HG03378 (cell line): ENCODE data around the gene CCNI.
A peak's percentile ranks its signal among the peaks of the same experiment; 100 is the strongest.
"Not testable (repeated sequence)": the region's sequence is repeated elsewhere in the genome, so short reads cannot be mapped to it uniquely, and the experiment has no call there.

Source experiments
- ATAC-seq: cut with Tn5 transposase; IDR thresholded peaks from one replicate; pipeline ENCODE4 v1.9.1; 2021; ENCODE audit warnings: mild to moderate bottlenecking, moderate library complexity; ENCODE audit not compliant: unreplicated experiment

Gene CCNI

DNA sequence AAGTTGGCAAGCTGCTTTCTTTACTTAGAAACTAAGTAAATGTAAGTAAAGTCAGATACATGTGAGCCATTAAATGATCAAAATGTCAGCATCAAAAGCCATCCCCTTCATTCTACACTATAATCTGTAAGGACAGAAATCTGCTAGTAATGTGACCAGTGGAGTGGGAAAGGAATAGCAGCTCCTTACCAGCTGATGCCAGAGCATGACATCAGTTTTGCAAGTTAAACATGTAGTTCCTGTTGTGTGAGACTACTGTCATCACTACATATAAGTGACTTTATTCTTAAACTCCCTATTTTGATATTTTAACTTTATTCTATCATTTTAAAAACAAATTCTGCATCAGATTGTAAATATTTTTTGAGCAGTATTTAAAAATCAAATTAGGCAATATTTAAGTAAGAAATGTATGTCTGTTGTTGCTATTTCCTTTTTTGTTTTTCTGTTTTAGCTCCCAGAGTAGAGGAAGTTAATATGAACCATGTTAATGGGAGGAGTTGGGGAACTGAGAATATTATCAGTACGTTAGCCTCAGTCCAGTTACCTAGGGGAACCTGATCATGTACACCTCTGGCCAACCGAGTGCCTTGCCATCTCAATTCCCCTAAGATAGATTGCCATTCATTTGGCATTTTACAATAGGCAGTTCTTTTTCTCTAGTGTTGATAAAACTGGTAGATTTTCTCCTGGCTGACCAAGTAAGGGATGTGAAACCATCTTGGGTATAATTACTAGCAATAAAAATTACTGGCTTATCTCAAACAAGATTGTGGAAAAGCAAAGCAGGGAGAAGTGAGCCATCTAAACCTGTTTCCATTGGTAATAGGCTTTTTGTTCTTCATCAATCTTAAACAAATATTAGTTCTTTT, 34.7 kb downstream of the CCNI start:
- ATAC-seq, result no peak

DNA sequence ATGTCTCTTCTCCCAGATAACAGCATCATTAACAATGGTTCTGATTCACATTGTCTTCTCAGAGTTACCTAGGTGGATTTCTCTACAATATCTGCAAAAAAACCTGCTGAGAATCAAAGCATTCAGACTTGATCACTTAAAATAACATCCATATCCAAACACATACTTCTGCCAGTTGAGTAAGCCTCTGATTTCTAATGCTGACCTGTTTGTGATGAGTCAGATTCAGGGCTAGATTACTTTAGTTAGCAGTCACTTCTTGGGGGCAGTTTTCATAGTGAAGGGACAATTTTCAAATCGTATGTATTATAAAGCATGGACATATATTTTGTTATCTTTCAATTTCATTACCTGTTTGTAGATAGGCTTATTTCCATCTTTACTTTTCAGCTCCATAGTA, 35.5 kb downstream of the CCNI start:
- ATAC-seq, result no peak

DNA sequence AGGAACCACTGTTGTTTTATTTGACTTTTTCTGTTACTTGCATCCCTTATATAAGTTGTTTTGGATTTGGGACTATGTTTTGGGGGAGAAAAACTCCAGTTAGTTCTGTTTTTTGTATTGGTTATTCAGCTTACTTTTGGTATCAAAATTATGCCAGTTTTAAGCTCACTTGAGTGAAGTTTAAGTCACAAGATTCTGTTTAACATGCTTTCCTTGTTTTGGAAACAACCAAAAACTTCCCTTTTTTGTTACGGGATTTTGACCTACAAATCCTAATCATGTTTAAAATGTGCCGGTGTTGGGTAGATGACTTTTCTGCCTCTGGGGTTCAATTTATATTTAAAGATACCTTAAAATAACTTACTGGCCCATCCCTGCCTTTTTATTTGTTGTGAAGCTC, 36.0 kb downstream of the CCNI start:
- no peak for ATAC-seq

DNA sequence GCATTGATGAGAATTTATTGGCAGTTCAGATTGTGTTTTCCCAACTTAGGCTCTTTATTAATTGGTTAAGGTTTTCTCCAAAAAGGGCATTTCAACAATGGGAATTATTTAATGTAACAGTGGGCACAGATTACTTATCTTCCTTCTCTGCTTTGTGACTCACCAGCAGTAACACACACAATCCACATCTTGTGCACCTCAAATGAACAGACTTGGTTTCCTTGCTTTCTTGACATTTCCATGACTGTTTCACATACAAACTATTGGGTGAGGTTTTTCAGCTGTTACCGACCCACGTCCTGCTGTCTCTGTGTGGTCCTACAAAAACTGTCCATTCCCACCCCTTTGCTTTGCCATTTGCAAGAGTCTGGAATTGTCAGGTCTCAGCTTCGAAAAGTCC, 38.1 kb downstream of the CCNI start:
- no peak for ATAC-seq

DNA sequence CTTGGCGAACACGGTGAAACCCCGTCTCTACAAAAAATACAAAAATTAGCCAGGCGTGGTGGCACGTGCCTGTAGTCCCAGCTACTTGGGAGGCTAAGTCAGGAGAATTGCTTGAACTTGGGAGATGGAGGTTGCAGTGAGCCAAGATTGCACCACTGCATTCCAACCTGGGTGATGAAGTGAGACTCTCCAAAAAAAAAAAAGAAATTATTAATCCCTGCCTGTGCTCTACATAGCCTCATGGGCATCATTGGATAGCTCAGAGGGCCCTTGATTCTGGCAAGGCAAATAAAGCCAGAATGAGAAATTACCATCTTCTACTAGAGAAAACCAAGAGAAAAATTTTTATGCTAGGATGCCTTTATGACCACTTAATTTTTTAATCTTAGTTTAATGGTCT, 38.6 kb downstream of the CCNI start:
- ATAC-seq, result not testable (repeated sequence)

DNA sequence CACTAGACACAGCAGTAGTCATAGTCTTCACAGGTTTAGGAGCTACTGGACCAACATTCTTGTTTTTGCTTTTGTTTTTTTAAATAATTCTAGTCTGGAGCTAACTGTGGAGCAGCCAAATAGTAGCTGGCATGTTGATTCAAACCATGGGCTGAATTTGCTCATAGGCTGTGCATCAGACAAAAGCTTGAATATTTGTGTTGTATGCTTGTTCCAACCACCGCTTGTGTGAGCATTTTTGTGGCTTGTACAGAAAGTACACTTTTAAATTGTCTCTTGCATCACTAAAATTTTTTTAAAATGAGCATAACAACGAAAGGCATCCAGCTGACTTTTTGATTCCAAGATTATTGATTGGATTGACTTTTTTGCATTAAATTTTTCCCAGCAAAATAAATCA, 39.6 kb downstream of the CCNI start:
- no peak for ATAC-seq

DNA sequence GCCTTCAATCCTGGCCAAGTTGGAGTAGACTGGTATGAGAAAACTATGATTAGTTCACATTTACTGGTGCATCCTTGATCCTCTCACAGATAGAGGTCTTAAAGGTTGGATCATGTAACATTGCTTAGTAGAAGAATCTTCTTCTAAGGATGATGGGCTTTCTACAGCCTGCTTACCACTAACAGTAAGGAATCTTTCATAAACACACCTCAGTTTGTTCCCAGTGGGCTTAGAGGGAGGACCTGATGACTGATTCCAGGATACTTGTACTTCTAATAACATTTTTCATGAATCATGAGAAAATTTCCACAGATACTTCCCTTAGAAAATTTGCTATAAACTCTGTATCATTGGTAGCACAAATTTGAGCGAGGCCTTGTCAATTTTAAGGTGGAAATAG, 40.6 kb downstream of the CCNI start:
- no peak for ATAC-seq

DNA sequence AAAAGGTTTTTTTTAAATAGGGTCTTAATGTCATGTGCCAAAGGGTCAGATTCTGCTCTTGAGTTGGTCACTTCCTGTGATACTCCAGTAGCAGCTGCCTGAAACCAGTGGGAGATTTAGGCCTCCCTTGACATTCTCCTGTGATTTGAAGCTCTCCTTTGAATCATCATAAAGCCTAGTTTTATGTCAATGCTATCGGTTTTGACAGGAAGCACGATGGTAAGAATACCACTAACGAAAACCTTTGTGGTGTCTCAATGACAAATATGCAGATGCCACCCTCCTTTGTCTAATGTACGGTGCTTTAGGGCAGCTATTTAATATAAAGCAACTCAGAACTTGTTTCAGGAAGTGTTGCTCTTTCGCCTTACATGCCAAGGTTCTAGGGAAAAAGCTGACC, 44.2 kb downstream of the CCNI start:
- no peak for ATAC-seq

DNA sequence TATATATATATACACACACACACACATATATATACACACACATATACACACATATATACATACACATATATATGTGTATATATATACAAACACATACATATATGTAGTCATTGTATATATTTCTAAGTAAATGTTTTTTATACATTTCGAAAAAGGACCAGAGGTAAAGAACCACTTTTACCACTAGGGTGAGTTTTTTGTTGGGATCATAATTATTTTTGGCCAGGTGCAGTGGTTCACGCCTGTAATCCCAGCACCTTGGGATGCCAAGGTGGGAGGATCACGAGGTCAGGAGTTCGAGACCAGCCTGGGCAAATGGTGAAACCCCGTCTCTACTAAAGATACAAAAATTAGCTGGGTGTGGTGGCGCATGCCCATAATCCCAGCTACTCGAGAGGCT, 46.0 kb downstream of the CCNI start:
- ATAC-seq, result not testable (repeated sequence)

DNA sequence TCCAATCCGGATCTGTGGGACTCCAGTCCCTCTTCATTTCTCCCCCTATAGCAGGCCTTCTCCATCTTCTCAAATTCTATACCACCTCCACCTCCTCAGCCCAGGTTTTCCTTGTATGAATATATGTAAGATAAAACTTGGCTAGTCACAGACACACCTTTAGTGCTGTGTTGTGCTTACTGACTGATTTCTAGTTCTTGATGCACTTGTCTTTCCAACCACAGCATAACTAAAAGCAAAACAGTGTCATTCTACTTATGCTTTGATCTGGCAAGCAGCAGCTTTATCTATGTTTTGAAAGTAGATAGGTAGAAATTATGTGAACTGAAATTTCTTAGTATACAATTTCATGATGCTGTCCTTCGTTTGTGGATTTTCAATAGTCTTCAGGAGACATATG, 47.5 kb downstream of the CCNI start:
- ATAC-seq, result no peak

DNA sequence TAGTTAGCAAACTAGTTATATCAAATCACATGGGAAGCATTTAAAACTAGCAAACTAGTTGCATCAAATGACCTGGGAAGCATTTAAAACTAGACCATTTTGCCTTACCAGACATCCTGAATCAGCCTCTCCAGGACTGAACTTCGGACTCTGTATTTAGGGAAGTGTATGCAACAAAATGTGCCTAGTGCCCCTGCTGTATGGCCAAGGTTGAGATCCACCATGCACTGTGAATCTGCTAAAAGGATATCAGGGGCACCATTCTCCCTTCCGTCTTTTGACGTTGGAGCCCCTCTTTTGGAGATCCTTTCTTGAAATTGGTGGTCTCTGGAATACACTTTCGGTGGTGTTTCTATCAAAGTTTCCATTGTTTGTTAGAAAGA, 49.5 kb downstream of the CCNI start:
- ATAC-seq, result no peak

DNA sequence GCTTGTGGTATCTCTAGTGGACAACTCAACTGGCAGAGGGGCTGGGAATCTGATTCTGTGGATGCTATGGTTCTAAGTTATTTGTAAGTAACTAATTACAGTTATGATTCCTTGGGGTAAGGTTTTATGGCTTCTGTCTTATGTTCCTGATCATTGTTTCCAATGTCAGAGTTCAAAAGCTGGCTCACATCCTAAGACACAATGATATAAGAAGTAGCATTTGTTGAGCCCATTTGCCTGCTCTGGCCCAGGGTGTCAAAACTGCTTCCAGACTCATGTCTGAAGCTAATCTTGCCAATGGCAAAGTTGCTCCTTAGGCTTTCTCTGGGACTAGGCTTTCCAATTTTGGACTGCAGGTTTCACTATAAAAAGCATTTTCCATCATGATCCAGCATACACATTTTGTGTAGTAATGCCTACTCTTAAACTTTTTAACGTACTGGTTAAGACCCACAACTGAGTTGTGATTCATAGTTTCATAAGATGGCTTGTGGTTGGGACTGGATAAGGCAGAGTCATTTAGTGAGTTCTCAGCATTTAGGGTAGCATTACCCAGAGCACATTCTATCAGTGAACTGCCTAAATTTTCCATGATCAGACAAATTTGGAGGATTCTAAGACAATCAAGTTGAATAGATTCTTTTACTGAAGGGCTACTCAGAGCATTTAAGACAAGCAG, 50.0 kb downstream of the CCNI start:
- ATAC-seq, result peak; percentile 95

DNA sequence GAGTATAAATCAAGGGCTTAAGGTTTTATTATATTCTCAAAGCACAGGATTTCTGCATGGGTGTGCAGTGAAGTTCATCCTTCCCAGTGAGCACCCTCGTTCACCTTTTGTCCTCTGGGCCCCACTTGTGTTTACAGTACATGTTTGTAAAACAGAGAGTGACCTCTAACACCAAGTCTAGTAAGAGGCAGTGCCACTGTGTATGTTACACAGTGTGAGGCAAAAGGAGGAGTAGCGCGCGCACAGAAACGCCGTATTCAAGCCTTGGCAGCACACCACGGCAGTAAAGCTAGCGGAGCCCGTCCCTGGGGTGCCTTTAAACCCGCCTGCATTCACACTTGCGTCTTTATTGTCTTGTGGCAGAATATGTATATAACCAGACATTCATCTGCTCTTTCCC, 51.9 kb downstream of the CCNI start:
- no peak for ATAC-seq

DNA sequence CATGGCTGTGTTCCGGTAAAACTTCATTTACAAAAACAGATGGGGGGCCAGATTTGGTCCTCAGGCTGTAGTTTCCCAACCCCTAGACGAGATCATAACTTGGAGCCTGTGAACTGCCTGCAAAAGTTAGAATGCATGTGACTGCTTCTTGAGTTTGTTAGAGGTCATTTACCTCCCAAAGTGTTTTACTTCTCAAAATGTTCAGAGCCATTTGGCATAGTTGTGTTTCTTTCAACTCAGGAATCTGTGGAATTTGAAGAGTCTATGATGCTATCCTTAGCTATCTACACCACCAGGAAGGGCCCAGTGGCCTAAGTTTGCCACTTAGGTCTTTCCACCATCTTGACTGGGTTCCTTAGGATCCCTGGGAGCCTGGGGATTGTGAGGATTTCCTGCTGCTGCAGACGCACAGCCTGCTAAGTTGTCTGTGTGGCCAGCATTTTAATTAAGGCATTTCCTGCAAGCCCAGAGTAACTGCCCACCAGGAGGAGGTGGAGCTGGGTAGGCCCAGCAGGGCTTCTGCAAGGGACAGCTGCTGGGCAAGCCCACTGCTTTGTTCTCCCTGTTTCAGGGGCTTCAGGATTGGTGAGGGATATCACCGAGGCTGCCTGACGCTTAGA, 53.1 kb downstream of the CCNI start:
- no peak for ATAC-seq

DNA sequence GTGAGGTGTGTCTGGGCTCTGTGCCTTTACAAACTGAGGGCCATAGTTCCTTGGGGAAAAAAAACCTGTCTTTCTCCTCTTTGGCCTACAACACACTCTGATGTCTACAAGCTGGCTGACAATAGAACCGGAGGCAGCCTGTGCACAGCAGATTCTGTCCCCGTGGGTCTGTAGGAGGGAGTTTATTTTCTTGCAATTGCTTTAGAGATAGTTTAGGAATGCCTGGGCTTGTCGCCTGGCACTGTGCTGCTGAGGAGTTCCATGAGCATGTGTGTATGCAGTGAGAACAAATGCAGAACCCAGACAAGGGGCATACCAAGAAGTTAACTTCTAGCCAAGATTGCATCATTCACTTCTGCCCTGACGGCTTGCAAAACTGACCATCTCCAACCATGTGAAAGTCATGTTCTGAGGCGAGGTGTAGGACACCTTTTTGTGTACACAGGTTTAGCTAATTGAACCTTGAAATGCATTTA, 54.1 kb downstream of the CCNI start:
- ATAC-seq, result no peak

DNA sequence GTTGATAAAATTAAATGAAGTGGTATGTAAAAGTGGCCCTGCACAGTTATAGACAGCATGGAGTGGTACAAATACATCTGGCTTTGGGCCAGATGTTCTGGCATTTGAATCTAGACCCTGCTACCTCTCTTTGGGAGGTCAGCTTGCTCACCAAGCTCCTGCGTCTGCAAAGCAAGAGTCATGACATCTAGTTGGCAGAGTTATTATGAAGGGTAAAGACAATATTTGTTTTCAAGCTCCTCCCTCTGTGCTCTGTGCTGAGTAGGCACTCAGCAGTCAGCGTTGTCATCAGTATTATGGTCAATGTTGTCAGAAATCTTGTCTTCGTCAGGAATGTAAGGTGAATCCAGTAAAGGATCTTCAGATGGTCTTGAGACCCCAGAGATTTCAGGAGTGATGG, 55.8 kb downstream of the CCNI start:
- ATAC-seq, result no peak

DNA sequence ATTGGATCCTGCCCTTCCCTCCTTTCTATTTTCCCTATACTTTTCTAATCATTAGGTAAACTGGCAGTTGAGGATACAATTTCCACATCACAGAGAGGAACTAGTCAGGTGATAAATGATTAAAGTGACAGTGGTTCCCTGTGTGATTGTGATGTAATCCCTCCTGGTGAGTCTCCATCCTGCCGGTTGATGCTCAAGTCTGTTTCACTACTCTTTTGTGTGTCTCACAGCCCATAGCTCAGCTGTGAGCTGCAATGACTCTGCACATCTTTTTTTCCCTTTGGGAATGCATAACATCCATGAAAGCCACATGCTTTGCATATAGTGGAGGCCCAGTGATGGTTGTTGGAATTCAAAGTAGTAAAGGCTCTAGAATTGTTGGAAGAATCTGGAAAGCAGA, 60.4 kb downstream of the CCNI start:
- no peak for ATAC-seq

DNA sequence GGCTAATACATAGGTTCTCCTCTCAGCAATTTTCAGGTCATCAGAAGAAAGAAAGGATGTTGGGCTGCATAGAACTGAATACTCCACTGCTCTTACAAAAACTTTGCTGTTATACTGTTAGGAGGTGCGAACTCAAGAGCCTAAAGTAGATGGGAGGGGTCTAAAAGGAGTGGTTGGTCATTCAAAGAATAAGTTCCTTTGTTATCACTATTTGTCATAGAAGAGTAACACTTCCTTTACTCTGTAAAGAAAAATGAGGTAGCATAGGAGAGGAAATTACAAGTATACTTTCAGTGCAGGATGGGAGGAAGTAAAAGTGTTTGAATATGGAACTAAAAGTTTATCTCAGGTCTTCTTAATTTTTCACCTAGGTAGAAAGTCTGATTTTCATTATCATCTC, 61.5 kb downstream of the CCNI start:
- no peak for ATAC-seq

DNA sequence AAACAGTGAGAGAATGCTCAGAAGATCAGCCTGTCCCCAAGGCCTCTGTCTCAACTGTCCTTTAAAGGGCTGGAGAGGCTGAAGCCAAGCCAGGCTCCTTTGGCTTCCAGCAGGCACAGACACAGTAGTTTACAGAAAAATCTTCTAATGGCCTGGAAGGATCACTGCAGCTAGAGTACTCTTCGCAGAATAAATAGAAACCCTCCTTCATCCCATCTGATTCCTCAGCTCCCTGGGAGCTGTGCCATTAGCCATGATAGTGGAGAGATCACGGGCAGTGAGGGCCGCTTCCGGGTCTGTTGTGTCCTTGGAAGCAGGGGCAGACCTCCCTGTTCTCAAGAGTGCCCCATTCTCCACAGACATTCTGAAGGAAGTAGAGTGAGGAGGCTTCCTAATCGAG, 63.1 kb downstream of the CCNI start:
- ATAC-seq, result no peak

DNA sequence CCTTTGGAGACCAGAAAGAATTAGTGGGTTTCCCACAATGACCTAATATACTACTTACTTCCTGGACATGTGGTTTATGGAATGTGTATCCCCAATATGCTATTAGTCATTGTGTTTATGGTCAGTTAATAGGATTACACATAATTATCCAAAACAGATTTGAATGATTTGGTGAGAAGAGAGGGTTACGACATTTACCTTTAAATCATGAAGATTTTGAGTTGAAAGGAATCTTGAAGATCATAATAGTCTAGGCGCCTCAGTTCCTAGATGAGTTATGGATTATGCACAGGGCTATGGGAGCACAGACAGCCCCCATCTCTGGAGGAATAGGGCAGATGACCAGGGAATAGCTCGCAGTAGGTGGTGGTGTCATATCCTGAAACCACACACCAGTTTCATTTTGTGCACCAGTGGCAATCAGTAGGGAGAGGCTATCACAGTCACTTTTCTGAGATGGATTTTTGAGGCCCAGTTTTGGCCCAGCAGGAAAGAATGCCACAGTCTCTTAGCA, 64.9 kb downstream of the CCNI start:
- no peak for ATAC-seq

DNA sequence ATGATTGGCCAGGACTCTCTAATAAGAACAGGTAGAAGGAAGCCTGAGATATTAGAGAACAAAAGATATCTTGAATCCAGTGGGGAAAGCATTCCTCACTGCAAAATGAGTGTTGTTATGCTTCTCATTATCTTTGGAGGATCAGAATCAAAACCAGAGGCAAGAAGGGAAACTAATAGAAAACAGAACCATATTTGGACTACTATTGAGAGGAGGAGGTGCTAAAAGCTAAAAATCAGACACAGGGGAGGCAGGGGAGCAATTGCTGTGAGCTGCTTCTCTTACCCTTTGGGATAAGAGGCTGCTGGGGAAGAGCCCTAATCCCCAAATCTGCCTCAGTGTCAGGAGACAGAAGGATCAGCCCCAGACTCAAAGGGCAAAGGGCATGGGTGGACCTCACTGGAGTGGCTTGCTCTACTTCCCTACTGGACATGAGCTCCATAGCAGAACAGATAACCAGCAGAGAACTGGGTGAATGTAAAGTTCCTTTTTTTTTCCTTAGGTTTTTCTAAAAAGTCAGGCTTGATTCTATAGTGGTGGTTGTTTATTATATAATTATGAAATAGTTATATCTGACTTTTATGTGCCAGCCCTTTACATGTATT, 66.2 kb downstream of the CCNI start:
- ATAC-seq, result no peak
